Measurements from ENCODE around the gene FXYD7.

The FXYD7 gene

GRCh38 chr19:35112995-35113688 lies 29.9 kb upstream of the FXYD7 start:
- DNase-seq = no peak

- DNase-seq = peak; percentile 55
Measured at GRCh38 chr19:35114353-35115176, 28.5 kb upstream of the FXYD7 start.

GRCh38 chr19:35115177-35115951 lies 27.7 kb upstream of the FXYD7 start, which contains the start of gene FXYD3:
FXYD3 (plus strand) TSS chr19:35115823; CDS start chr19:35119377, 3,554 bp downstream.
- DNase-seq = no peak

- no peak for DNase-seq
Measured at GRCh38 chr19:35116072-35116801, 26.8 kb upstream of the FXYD7 start.

GRCh38 chr19:35117116-35117515 lies 25.9 kb upstream of the FXYD7 start:
- no peak for DNase-seq

- DNase-seq = no peak
Measured at GRCh38 chr19:35117799-35118198, 25.3 kb upstream of the FXYD7 start.

GRCh38 chr19:35118268-35119020 lies 24.6 kb upstream of the FXYD7 start:
- DNase-seq = no peak

- no peak for DNase-seq
Measured at GRCh38 chr19:35119091-35119490, 24.0 kb upstream of the FXYD7 start.

- DNase-seq = no peak
Measured at GRCh38 chr19:35119578-35120155, 23.4 kb upstream of the FXYD7 start.

- no peak for DNase-seq
Measured at GRCh38 chr19:35120492-35120891, 22.6 kb upstream of the FXYD7 start.

- no peak for DNase-seq
Measured at GRCh38 chr19:35120898-35121297, 22.2 kb upstream of the FXYD7 start.

- DNase-seq = no peak
Measured at GRCh38 chr19:35122687-35123551, 20.1 kb upstream of the FXYD7 start.

- DNase-seq = no peak
Measured at GRCh38 chr19:35123573-35123972, 19.5 kb upstream of the FXYD7 start.

GRCh38 chr19:35124098-35125060 lies 18.7 kb upstream of the FXYD7 start:
- DNase-seq = peak; percentile 87

GRCh38 chr19:35125270-35125717 lies 17.8 kb upstream of the FXYD7 start:
- DNase-seq = no peak

- no peak for DNase-seq
Measured at GRCh38 chr19:35125749-35126623, 17.1 kb upstream of the FXYD7 start.

GRCh38 chr19:35126624-35126959 lies 16.5 kb upstream of the FXYD7 start:
- DNase-seq = no peak

GRCh38 chr19:35127871-35128270 lies 15.2 kb upstream of the FXYD7 start:
- DNase-seq = no peak

Data from CD4-positive, alpha-beta T cell treated with Interleukin-4 for 4 hours (primary cell).